ENCODE measurements around the gene SPATS2. TPM values are rescaled to one million over a fixed set of nuclear protein-coding genes. Genes with fewer than 3 reads are reported as not detected.
A peak's percentile ranks its signal among the peaks of the same experiment; 100 is the strongest.

Gene SPATS2
- total and polyA plus RNA-seq, 10 of the 15 experiments (the other 5 are each of a cell fraction or from before 2014, with no cell fraction given), result 9.0 to 54.2 (median 27.5) TPM

DNA sequence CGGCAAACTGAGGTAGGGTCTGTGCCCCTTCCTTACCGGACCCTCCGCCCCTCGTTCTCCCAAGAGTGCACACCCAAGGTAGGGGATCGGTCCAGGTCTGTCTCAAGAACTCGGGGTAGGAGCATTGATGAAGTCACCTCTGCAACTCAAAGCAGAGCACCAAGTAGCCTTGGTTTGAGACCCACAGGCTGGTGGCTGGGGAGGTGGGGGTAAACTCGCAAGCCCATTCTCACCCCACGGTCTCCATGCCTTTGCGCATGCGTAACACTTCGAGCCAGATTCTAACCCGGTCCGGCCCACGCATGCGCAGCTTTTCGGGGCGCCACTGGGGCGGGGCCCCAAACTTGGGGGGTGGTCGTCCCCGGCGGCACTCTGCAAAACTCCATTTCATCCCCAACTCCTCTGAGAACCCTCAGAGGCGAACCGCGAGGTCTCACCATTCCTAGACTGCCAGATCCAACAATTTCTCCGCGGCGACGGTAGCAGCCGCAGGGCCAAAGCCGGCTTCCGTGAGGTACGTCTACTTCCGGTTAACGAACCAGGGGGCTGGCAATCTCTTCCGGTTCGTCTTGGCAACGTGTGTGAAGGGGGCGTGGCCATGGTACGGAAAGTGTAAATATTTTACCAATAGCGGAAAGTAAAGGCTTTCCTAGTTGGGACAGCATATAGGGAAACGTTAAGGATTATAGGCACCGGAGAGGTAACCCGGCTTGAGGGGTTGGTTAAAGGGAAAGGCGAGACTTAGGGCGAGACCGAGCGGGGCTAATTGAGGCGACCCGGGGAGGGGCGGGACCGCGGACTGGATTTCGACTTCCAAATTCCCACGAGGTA is 200.6 kb downstream of the SPATS2 start, which contains the start of gene MCRS1 (continued):
- TF ChIP-seq, protein P1, sequence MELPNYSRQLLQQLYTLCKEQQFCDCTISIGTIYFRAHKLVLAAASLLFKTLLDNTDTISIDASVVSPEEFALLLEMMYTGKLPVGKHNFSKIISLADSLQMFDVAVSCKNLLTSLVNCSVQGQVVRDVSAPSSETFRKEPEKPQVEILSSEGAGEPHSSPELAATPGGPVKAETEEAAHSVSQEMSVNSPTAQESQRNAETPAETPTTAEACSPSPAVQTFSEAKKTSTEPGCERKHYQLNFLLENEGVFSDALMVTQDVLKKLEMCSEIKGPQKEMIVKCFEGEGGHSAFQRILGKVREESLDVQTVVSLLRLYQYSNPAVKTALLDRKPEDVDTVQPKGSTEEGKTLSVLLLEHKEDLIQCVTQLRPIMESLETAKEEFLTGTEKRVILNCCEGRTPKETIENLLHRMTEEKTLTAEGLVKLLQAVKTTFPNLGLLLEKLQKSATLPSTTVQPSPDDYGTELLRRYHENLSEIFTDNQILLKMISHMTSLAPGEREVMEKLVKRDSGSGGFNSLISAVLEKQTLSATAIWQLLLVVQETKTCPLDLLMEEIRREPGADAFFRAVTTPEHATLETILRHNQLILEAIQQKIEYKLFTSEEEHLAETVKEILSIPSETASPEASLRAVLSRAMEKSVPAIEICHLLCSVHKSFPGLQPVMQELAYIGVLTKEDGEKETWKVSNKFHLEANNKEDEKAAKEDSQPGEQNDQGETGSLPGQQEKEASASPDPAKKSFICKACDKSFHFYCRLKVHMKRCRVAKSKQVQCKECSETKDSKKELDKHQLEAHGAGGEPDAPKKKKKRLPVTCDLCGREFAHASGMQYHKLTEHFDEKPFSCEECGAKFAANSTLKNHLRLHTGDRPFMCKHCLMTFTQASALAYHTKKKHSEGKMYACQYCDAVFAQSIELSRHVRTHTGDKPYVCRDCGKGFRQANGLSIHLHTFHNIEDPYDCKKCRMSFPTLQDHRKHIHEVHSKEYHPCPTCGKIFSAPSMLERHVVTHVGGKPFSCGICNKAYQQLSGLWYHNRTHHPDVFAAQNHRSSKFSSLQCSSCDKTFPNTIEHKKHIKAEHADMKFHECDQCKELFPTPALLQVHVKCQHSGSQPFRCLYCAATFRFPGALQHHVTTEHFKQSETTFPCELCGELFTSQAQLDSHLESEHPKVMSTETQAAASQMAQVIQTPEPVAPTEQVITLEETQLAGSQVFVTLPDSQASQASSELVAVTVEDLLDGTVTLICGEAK (IDR thresholded peaks at IDR 0.05; ENCODE audit: borderline replicate concordance), result peak; percentile 99
- TF ChIP-seq DPF2 (IDR thresholded peaks at IDR 0.05) (no peak), MTA2 (IDR thresholded peaks at IDR 0.05; ENCODE audit: low read depth) (peak; percentile 96), SP1 (IDR thresholded peaks at IDR 0.05; ENCODE audit: low read depth, low read length) (no peak), MYC (IDR thresholded peaks at IDR 0.05; ENCODE audit: insufficient read depth, insufficient read length, insufficient replicate concordance, low read length, severe bottlenecking) (no peak)
- TF ChIP-seq, protein P2, sequence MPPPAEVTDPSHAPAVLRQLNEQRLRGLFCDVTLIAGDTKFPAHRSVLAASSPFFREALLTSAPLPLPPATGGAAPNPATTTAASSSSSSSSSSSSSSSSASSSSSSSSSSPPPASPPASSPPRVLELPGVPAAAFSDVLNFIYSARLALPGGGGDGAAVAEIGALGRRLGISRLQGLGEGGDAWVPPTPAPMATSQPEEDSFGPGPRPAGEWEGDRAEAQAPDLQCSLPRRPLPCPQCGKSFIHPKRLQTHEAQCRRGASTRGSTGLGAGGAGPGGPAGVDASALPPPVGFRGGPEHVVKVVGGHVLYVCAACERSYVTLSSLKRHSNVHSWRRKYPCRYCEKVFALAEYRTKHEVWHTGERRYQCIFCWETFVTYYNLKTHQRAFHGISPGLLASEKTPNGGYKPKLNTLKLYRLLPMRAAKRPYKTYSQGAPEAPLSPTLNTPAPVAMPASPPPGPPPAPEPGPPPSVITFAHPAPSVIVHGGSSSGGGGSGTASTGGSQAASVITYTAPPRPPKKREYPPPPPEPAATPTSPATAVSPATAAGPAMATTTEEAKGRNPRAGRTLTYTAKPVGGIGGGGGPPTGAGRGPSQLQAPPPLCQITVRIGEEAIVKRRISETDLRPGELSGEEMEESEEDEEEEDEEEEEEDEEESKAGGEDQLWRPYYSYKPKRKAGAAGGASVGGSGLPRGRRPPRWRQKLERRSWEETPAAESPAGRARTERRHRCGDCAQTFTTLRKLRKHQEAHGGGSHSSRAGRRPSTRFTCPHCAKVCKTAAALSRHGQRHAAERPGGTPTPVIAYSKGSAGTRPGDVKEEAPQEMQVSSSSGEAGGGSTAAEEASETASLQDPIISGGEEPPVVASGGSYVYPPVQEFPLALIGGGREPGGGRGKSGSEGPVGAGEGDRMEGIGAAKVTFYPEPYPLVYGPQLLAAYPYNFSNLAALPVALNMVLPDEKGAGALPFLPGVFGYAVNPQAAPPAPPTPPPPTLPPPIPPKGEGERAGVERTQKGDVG (CRISPR knock-in tag; IDR thresholded peaks at IDR 0.05), result no peak
- TF ChIP-seq, protein P3, sequence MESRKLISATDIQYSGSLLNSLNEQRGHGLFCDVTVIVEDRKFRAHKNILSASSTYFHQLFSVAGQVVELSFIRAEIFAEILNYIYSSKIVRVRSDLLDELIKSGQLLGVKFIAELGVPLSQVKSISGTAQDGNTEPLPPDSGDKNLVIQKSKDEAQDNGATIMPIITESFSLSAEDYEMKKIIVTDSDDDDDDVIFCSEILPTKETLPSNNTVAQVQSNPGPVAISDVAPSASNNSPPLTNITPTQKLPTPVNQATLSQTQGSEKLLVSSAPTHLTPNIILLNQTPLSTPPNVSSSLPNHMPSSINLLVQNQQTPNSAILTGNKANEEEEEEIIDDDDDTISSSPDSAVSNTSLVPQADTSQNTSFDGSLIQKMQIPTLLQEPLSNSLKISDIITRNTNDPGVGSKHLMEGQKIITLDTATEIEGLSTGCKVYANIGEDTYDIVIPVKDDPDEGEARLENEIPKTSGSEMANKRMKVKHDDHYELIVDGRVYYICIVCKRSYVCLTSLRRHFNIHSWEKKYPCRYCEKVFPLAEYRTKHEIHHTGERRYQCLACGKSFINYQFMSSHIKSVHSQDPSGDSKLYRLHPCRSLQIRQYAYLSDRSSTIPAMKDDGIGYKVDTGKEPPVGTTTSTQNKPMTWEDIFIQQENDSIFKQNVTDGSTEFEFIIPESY (IDR thresholded peaks at IDR 0.05), result no peak
- TF ChIP-seq, protein P4, sequence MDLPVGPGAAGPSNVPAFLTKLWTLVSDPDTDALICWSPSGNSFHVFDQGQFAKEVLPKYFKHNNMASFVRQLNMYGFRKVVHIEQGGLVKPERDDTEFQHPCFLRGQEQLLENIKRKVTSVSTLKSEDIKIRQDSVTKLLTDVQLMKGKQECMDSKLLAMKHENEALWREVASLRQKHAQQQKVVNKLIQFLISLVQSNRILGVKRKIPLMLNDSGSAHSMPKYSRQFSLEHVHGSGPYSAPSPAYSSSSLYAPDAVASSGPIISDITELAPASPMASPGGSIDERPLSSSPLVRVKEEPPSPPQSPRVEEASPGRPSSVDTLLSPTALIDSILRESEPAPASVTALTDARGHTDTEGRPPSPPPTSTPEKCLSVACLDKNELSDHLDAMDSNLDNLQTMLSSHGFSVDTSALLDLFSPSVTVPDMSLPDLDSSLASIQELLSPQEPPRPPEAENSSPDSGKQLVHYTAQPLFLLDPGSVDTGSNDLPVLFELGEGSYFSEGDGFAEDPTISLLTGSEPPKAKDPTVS (IDR thresholded peaks at IDR 0.05; ENCODE audit: low read depth, low read length), result no peak
- TF ChIP-seq, protein P5, sequence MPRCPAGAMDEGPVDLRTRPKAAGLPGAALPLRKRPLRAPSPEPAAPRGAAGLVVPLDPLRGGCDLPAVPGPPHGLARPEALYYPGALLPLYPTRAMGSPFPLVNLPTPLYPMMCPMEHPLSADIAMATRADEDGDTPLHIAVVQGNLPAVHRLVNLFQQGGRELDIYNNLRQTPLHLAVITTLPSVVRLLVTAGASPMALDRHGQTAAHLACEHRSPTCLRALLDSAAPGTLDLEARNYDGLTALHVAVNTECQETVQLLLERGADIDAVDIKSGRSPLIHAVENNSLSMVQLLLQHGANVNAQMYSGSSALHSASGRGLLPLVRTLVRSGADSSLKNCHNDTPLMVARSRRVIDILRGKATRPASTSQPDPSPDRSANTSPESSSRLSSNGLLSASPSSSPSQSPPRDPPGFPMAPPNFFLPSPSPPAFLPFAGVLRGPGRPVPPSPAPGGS (IDR thresholded peaks at IDR 0.05; ENCODE audit: borderline replicate concordance, insufficient read depth, low read depth, low read length, poor library complexity, severe bottlenecking), result no peak
- TF ChIP-seq, protein P6, sequence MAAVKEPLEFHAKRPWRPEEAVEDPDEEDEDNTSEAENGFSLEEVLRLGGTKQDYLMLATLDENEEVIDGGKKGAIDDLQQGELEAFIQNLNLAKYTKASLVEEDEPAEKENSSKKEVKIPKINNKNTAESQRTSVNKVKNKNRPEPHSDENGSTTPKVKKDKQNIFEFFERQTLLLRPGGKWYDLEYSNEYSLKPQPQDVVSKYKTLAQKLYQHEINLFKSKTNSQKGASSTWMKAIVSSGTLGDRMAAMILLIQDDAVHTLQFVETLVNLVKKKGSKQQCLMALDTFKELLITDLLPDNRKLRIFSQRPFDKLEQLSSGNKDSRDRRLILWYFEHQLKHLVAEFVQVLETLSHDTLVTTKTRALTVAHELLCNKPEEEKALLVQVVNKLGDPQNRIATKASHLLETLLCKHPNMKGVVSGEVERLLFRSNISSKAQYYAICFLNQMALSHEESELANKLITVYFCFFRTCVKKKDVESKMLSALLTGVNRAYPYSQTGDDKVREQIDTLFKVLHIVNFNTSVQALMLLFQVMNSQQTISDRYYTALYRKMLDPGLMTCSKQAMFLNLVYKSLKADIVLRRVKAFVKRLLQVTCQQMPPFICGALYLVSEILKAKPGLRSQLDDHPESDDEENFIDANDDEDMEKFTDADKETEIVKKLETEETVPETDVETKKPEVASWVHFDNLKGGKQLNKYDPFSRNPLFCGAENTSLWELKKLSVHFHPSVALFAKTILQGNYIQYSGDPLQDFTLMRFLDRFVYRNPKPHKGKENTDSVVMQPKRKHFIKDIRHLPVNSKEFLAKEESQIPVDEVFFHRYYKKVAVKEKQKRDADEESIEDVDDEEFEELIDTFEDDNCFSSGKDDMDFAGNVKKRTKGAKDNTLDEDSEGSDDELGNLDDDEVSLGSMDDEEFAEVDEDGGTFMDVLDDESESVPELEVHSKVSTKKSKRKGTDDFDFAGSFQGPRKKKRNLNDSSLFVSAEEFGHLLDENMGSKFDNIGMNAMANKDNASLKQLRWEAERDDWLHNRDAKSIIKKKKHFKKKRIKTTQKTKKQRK (IDR thresholded peaks at IDR 0.05; ENCODE audit: low read depth, low read length), result no peak
